A172 (cell line): ENCODE data around the gene CLSTN1. TPM values are rescaled to one million over a fixed set of nuclear protein-coding genes. Genes with fewer than 3 reads are reported as not detected.

Experiments
- DNase-seq: peaks from one replicate; pipeline ENCODE4 v3.0.0-alpha.2; 2015; ENCODE audit warnings: low spot score
- total RNA-seq: library from RNA; depleted of rRNA; stranded (reverse); fragments of >200 nt; shearing (Covaris generic); gene quantifications from 2 replicates; pipeline ENCODE4 v1.2.3, GENCODE V29; 2014; rRNA removed

Gene CLSTN1
- 24.3 and 27.2 TPM in 2 replicates for total RNA-seq

DNA sequence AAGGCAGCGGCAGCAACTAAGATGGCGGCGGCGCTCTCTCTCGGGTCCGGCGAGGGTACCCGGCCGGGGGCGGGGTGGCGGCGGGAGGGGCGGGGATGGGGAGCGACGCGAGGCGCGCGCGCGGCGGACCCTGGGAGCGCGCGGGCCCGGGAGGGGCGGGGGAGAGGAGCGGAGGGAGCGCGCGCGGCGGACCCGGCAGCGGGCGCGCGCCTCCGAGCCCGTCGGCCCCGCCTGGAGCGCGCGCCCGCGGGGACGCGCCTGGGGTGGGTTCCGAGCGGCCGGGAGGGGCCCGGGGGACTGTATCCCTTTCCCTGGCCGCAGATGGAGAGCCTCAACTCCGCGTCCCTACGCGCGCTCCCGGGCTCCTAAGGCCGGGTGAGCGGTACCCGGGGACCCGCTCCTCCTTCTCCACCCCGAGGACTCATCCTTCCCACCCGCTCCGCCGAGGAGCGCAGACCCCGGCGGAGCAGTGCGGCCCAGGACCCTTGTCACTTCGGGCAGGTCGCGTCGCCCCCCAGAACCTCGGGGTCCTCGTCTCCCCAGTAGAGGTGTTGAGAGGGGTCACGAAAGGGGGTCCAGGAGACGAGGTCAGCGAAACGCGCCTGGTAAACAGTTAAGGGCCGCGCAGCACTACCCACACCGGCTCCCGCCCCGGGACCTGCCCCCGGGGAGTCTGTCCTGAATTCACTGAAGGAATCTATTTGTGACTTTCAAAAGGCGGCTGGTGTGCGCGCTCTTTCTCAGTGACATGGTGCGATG lies at the start of gene CLSTN1:
TSS of gene CLSTN1 (minus strand) at position 23 of the 759 bp plus-strand sequence. CDS start 232 bp downstream, outside the sequence.
- peak; percentile 29 for DNase-seq

DNA sequence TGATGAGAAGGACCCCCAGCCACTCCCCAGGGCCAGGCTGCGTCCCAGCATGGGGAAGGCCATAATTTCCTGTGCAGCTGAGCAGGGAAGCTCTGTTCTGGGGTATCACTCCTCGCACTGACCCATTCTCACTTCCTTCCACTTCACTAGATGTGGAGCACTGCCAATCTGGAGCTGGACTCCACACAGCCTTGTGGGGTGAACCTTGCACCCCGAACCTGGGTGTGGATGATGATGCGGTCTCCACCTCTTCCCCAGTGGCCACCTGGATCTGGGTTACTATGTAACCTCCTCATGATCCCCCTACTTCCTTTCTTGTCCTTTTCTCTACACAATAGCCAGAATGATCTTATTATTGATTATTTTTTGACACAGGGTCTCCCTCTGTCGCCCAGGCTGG lies 49.6 kb upstream of the CLSTN1 start:
- DNase-seq, result no peak

DNA sequence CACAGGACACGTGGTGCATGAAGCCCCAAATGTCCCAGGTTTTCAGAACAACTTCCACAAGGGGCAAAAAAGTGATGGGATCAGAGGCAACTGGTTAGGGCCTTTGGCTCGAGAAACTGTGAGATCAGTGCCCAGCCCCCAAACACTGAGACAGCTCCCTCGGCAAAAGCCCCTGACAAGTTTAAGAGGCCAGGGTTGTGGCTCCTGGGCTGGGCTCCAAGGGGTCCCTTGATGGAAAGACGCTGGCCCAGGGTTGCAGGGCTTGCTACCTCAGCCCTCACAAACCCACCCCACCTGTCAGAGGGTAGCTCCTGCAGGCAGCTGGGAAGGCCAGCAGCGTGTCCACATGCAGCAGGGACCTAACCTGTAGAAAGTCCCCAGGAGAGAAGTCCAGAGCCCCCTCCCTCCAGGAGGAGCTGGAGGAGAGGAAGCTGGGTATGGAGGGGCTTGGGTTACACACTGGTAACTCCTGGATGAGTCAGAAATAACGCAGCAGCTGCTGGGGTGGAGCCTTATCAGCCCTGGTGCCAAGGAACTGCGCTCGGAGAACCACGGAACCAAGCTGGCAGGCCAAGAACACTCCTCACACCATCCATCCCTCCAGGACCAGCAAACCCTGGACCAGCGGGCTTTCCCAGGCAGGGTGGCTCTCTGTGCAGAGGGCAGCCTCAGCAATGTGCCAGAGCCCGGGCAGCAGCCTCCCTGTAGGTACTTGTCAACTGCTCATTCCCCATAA lies 48.8 kb upstream of the CLSTN1 start:
- DNase-seq, result peak; percentile 25

DNA sequence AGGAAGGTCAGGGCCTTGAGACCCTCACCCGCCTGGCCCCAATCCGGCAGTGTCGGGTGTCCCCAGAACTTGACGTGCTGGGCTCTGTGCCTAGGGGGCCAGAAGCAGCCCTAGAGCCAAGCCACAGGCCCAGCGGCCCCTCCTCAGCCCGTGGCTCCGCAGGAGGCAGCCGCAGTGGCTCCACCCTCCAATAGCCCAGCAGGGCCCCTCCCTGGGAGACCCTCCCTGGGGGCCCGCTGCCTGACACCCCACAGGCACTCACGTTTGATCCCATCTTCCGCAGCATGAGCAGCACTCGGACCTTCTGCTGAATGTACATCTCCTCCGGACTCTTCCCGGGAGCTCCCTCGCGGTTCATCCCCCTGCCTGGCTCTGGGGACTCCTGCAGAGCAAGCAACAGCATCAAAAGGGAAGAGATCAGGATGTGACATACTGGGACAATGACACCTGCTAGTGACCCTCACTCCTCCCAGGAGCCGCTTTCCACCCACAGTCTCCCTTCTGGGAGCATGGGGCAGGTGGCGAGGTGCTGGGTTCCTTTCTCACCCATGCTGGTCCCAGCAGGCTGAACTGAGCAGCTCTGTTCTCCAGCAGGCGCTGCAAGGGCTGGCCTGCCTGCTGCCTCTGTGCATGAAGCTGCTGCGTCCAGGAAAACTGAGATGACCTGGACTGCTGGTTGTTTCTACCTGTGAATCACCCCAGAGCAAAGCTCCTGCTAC lies 48.1 kb upstream of the CLSTN1 start:
- DNase-seq, result no peak

DNA sequence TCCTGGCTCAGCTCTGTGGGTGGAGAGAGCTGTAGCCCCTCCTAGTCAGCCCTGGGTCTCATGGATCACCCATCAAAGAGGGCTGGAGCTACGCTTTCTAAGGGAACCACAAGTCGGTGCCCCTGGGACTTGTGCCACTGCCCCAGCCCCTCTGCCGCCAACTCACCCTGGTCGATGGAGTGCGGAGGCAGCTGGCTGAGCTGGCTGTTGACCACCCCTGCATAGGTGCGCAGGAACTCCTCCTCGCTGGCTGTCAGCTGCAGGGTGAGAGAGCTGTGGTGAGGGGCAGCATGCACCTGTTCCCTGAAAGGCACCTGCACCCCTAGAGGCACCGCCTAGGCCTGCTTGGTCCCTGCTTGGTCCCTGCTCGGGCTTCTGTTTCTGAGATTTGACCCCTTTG lies 47.3 kb upstream of the CLSTN1 start:
- DNase-seq, result no peak

DNA sequence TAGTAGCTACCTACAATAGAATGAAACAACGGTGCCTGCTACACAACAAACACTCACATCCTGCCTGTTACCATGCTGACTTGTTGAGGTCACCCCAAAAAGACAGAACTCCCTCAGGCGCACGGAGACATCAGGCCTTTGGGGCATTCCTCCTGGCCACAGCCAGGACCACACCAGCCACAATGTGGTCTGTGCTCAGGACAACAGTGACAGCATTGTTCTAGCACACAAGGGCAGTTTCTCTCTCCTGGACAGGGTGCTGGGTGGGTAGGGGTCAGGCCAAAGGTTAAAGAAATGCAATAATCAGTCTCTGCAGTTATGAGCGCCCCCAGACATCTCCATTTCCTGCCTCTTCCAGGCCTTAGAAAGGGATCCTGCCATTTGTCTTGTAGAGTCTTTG lies 46.8 kb upstream of the CLSTN1 start:
- no peak for DNase-seq

DNA sequence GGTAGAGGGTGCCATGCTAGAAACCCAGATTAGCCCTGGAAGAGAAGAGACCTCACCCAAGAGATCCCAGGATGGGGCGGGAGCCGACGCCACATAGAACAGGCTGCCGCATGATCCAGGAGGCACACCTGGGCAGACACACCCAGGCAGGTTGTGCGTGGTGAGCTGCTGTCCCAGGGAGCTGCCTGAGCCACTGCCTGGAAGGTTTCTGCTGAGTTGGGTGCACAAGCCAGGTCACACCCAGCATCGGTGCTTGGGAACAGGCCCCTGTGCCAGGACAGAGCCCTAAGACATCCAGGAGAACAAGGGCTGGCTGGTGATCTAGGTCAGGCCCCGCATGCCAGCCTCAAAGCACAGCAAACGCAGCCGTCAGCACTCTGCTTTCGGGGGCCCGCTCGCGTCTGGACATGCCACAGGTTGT lies 46.1 kb upstream of the CLSTN1 start:
- no peak for DNase-seq

DNA sequence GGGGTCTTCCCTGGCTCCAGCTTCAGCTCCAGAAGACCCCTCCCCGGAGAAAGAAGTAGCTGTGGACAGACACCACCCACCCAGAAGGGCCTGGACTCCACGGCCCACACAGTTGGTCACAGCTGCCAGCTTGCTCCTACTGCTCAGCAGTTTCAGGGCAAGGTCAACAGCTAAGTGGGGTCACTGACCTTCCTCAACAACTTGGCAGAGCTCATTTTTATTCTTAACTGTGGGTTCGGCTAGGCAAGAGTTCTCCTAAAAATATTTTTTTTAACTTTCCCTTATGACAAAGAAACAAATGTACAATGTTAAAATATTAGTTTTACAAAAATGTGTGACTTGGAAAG lies 44.5 kb upstream of the CLSTN1 start:
- no peak for DNase-seq

DNA sequence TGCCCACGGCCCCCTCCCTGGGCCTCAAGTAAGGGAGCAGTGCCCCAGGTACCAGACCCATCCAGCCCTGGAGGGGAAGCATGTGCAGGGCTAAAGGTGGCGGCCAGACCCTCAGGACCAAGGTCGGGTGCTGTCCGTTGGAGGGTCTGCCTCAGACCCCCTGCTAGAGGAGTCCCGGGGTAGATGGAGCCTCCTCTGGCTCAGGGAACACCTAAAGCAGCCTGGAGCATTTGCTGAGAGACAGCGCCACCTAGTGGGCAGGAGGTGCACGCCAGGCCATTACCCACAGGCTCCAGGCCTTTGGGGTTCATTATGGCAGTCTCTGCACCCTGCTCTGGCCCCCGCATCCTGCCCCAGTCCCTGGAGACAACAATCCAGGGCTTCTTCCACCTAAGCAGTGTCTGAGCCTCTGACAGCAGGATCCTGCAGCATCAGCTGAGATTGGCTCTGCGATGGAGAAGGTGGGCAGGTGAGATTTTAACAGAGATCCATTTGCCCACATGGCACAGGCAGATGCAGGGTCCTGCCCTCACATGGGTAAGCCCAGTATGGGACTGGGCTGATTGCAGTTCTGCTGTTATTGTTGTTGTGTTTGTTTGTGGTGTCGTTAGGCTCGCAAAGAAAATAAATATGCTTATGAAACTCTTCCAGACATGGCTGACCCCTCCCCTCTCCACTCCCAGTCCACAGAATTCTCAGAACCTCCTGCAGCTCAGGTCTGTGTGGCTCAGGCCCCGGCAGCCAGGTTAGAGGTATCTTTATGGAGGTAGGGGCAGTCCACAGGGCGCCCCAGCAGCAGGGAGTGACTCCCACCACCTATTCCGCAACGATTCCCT lies 43.9 kb upstream of the CLSTN1 start:
- peak; percentile 49 for DNase-seq

DNA sequence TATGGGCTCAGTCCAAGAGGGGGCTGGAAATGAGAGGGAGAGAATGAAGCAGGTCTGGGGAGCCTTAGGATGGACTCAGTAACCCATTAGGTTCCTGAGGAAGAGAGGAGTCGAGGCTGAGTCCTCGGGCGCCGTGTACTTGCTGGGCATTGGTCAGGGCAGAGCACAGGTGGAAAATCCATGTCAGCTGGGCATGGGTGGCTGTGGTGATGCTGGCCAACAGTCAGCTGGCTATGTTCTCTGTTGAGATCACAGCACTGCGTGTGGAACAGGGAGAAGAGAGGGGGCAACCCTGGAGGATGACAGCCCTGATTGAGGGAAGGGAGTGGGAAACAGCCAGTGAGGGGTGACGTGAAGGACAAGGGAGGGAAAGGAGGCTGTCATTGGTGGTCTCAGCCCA lies 43.1 kb upstream of the CLSTN1 start:
- DNase-seq, result no peak

DNA sequence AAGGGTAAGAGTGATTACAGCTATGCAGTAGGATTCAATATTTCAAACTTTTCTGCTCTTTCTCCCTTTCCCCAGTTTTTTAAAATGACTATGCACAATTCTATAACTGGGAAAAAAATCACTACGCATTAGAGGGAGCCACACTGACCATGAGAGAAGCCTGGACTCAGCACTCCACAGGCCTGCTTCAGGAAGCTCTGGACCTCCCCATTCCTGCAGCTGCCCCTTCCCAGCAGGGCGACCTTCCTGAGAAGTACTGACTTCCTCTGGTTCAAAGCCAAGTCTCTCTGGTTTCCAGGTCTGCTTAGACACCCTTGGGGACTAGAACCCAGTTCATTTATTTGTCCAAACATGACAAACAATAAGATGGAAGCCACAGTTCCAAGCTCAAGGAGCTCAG lies 42.0 kb upstream of the CLSTN1 start:
- no peak for DNase-seq

DNA sequence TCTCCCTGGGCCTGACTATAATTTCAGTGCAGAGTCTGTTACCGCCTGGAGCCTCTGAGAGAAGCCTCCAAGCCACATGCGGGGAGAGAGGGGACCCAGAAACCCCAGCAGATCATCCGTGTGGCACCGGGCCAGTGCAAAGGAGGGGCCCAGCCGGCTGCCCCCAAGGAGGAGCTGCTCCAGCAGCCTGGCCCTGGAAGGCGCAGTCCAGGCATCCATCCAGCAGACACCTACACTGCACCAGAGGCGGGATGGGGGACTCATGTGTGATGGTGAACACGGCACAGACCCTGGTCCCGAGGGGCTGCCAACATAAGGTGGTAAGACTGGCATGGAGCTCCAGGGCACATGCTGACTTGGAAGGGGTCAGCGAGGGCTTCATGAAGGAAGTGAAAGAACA lies 39.6 kb upstream of the CLSTN1 start:
- DNase-seq, result no peak

DNA sequence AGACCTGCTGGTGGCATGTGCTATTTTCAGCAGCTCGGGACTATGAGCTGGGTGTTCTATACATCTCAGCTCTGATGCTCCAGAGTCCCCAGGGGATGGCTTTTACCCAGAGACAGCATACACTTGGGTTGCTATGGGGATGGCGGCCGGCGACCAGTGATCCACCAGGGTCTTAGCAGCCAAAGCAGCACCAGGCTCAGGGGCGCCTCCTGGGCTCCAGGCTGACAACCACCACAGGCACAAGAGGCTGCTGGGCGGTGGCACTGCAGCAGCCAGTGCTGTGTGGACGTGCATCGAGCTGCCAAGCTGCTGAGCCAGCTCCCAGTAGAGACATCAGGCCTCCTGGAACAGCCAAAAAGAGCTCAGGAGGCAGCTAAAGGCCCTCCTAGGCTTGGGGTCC lies 37.6 kb upstream of the CLSTN1 start:
- no peak for DNase-seq

DNA sequence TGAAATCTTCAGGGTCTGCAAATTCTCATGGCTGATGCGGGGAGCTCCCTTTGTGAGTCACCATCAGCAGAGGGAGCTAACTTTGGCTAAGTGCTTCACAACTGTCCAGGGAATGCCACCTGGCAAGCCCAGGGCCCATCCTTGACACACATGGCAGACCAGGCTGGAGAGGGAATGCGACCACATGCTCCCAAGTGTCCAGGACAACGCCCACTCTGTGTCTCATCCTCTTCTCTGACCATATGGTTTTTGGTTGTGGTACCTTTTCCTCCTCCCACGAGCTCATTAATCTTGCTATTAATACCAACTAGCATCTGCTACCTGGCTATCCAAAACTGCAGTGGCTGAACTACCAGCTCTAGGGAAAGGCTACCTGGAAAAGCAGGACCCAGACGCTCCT lies 37.1 kb upstream of the CLSTN1 start:
- no peak for DNase-seq

DNA sequence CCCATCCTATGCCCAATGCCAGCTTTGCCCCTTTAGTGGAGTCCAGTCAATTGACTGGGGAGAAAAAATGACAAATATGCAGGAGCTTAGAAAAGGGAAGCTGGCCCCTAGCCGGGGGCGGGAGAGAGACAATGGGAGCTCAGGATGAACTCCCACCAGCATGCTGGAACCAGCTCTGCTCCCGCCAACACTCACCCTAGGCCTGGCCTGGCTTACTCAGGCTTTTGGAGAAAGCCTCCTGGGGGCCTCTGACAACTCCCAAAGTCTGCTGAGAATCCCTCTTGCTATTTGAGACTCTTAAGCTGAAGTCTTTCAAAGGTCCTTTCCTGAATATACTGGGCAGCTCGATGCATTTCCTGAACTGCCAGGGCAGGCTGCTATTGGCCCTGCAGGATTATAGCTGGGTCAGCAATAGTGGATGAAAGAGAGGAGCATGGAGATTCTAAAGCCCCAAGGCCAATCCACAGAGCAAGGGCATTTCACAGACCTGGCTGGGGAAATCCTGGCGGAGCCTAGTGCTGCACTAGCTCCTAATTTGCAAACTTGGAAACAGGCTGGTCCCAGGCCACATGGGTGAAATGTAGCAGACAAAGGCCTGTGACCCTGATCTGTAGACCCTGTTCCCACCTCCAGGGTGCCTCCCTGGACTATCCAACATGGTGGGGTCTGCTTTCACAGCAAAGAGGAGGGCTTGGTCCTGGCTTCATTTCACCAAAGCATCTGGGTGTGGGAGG lies 35.7 kb upstream of the CLSTN1 start:
- no peak for DNase-seq

DNA sequence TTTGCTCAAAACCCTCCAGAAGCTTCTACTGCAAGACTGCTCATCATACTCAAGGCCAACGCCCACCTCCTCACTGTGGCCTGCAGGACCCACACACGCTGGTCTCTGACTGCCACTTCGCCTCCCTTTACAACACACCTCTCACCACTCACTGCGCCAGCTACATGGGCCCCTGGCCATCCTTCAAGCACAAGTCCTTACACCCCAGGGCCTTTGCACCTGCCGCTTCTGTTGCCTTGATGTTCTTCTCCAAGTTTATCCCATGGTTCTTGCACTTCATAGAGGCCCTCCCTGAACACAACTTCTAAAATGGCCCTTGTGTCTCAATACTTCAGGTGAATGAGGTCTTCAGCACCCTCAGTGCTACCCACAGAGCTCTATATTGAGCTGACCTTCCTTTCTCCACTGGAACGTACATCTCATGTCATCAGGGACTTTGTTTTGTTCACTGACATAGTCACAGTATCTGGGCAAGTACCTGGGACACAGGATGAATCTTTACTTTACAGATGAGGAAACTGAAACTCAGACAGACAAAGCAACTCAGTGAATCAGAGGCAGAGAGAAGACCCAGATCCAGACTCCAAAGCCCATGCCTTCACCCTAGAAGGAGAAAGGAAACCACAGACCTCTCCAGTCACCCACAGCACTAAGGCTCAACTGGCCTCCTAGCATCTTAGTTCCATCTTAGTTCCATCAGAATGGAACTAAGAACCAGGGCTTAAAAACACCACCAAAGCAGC lies 34.7 kb upstream of the CLSTN1 start:
- no peak for DNase-seq

DNA sequence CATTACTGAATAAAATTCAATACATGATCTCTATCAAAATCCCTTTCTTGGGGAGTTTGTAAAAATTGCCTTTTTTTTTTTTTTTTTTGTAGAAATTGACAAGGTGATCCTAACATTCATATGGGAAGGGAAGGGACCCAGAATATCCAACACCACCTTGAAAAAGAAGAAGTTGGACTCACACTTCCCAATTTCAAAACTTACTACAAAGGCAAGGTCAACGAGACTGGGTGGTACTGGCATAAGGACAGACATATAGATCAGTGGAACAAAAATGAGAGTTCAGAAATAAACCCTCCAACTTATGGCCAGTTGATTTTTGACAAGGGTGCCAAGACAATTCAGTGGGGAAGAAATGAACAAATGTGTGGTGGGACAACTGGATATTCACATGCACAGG lies 31.4 kb upstream of the CLSTN1 start:
- no peak for DNase-seq

DNA sequence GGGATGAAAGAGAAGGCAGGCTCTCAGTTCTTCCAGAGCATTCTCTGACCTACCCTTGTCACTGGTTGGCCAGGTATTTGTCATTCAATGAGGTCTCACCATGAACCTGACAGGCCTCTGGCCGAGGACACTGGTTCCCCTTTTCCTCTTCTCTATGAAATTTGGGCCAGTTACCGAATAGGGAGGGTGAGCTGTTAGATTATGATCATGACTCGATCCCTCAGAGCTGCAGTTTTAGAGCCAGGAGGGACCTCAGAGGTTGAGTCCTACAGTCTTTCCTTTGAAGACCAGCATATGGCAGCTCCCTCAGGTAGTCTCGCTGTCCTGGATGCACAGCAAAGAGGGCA lies 29.5 kb upstream of the CLSTN1 start:
- no peak for DNase-seq

DNA sequence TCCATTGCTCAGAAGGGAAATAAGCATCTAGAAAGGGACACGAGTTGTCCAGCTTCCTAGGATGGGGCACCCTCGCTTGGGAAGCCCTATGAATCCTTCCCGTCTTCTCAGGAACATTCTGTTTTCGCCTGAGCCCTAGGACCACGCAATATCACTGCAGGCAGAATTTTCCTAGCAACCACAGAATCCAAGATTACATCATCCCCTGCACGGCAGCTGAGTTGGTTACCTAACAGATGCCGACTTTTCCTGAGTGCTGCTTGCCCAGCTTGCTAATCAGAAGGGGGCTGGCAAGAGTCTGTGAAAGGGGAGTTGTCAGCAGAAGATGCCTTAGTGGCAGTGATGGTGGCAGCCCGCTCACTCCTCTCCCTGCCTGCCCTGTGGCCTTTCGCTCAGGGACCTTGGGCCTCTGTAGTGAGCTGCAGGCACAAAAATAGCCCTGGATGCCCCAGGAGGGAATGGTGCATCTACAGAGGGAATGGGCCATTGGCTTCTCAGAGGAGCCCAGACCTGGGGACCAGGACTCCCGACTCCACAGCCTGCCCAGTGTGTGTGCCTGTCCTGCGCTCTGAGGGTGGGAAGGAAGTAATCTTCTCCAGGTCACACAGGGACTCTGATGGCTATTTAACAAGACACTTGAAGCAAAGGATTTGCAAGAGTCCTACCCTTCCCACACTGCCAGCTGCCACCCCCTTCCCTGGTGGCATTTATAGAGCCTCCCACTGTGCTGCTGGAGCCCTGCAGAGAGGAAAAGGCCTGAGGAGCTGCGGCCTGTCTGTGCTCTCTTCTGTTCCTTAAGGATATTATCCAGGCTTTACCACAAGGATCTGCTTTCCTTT lies 28.9 kb upstream of the CLSTN1 start:
- peak; percentile 14 for DNase-seq

DNA sequence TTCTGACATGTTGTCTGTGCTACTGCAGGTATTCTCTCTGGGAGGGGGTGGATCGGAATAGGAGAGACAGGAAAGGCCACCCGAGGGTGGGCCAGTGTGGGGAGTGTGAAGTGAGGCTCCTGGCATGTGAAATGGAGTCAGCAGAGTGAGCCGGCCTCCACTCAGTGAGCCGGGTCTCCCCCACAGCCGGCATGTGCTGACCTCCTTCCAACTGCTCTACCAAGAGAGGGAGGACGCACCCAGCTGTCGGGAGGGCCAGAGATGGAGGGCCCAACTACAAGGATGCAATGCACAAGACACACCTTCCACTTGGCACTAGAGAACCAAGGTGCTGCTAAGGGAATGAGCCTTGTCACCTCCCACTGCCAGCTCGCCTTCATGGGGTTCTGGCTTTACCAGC lies 28.2 kb upstream of the CLSTN1 start:
- DNase-seq, result no peak
